A549 (cell line): Measurements from ENCODE around the gene B3GNT7. TPM values are rescaled to one million over a fixed set of nuclear protein-coding genes. Genes with fewer than 3 reads are reported as not detected.

ENCODE experiments used
- ATAC-seq, 2 experiments: fragments of 200-7000 bp in 1 of 2; fragments of >200 bp in 1 of 2; cut with Nextera tagmentation in 1 of 2; cut with Tn5 transposase in 1 of 2; 3 replicates each; pipeline versions ENCODE4 v1.8.0 to v1.9.1; 2018 to 2020; ENCODE audit warnings: mild to moderate bottlenecking in 1 of 2, moderate library complexity in 1 of 2
- CTCF ChIA-PET: fragments of 300-600 bp; sonication (Branson Sonifier 250); formaldehyde crosslinking; extraction: SDS; loops from one replicate; lab custom pipeline; 2021; ENCODE audit warnings: antibody characterized with exemption, inconsistent platforms; lab: Yijun Ruan, JAX
- POLR2A ChIA-PET: fragments of 350-600 bp; formaldehyde crosslinking; extraction: SDS; loops from one replicate; lab custom pipeline; 2021; ENCODE audit warnings: antibody characterized with exemption, inconsistent platforms; lab: Yijun Ruan, JAX
- DNase-seq, 2 experiments: peaks; one replicate each; pipeline versions ENCODE4 v3.0.0 to v3.0.0-alpha.2; 2011 to 2016; ENCODE audit warnings: low read depth in 1 of 2, low spot score in 1 of 2
- FAIRE-seq: peaks from 2 replicates; lab custom pipeline; 2011; peaks lifted over from hg19 to GRCh38; lab: Jason Lieb, UNC
- H3K27ac ChIP-seq, 2 experiments: fragments of >200 bp; sonication (Bioruptor Twin); formaldehyde crosslinking; 3 replicates each; pipeline ENCODE4 v1.5.1; 2016 to 2017
- H3K4me1 ChIP-seq: fragments of >200 bp; sonication (Bioruptor Twin); formaldehyde crosslinking; 3 replicates; pipeline ENCODE4 v1.6.1; 2016
- H3K4me2 ChIP-seq: fragments of >200 bp; sonication (Bioruptor Twin); formaldehyde crosslinking; 3 replicates; pipeline ENCODE4 v1.6.1; 2016
- H3K4me3 ChIP-seq: fragments of >200 bp; sonication (Bioruptor Twin); formaldehyde crosslinking; 3 replicates; pipeline ENCODE4 v1.5.1; 2016
- H3K9me3 ChIP-seq: fragments of >200 bp; sonication (Bioruptor Twin); formaldehyde crosslinking; 3 replicates; pipeline ENCODE4 v1.6.1; 2016
- ATOH8 ChIP-seq: fragments of 250-450 bp; sonication (Bioruptor Pico); IDR thresholded peaks from 2 replicates; pipeline ENCODE4 v1.5.0; 2020; ENCODE audit warnings: low read depth, mild to moderate bottlenecking, moderate library complexity
- CHD4 ChIP-seq: fragments of 200-600 bp; sonication (generic); IDR thresholded peaks from 2 replicates; pipeline ENCODE4 v1.6.1; 2016; ENCODE audit warnings: antibody characterized with exemption, mild to moderate bottlenecking, borderline replicate concordance
- EHF ChIP-seq: fragments of 250-450 bp; sonication (Bioruptor Pico); IDR thresholded peaks from 2 replicates; pipeline ENCODE4 v1.5.0; 2020; ENCODE audit warnings: mild to moderate bottlenecking
- EHMT2 ChIP-seq: fragments of 200-600 bp; sonication (generic); IDR thresholded peaks from 2 replicates; pipeline ENCODE4 v1.6.1; 2016; ENCODE audit warnings: antibody characterized with exemption, low read depth, mild to moderate bottlenecking, moderate library complexity
- FOSB ChIP-seq: fragments of 250-450 bp; sonication (Bioruptor Pico); IDR thresholded peaks from 2 replicates; pipeline ENCODE4 v1.5.0; 2020; ENCODE audit warnings: mild to moderate bottlenecking, moderate library complexity
- FOSL2 ChIP-seq, 2 experiments: fragments of 450-650 bp in 1 of 2; fragments of >200 bp in 1 of 2; sonication (Bioruptor Twin) in 1 of 2; formaldehyde crosslinking; IDR thresholded peaks; 2 replicates each; pipeline versions ENCODE4 v1.5.0 to v1.6.1; 2016 to 2020; ENCODE audit warnings: mild to moderate bottlenecking in 1 of 2, moderate library complexity in 1 of 2
- GATA3 ChIP-seq: IDR thresholded peaks from 2 replicates; pipeline ENCODE4 v1.6.1; 2012; ENCODE audit warnings: borderline replicate concordance
- HDAC2 ChIP-seq: fragments of 200-600 bp; sonication (generic); IDR thresholded peaks from 2 replicates; pipeline ENCODE4 v1.6.1; 2016
- HEYL ChIP-seq: fragments of 250-450 bp; sonication (Bioruptor Pico); IDR thresholded peaks from 2 replicates; pipeline ENCODE4 v1.8.0; 2021; ENCODE audit warnings: mild to moderate bottlenecking, moderate library complexity
- HOXB13 ChIP-seq: fragments of 250-450 bp; sonication (Bioruptor Pico); IDR thresholded peaks from 2 replicates; pipeline ENCODE4 v1.5.0; 2020; ENCODE audit warnings: low read depth, mild to moderate bottlenecking, moderate library complexity
- KDM5A ChIP-seq: fragments of 200-600 bp; sonication (generic); IDR thresholded peaks from 2 replicates; pipeline ENCODE4 v1.6.1; 2016; ENCODE audit warnings: antibody characterized with exemption, mild to moderate bottlenecking
- NR3C1 ChIP-seq: fragments of >200 bp; sonication (Bioruptor Twin); formaldehyde crosslinking; IDR thresholded peaks from 3 replicates; pipeline ENCODE4 v1.6.1; 2017
- POLR2A ChIP-seq: IDR thresholded peaks from 2 replicates; pipeline ENCODE4 v1.6.1; 2012; ENCODE audit warnings: mild to moderate bottlenecking, low read length
- RAD21 ChIP-seq, 2 experiments: fragments of >200 bp in 1 of 2; sonication (Bioruptor Twin) in 1 of 2; formaldehyde crosslinking in 1 of 2; IDR thresholded peaks in 1 of 2; conservative IDR thresholded peaks in 1 of 2; 2 replicates in 1 of 2; 3 replicates in 1 of 2; pipeline ENCODE4 v1.6.1; 2012 to 2018; ENCODE audit warnings: inconsistent platforms in 1 of 2
- RARB ChIP-seq: fragments of 250-450 bp; sonication (Bioruptor Pico); IDR thresholded peaks from 2 replicates; pipeline ENCODE4 v1.8.0; 2021; ENCODE audit warnings: mild to moderate bottlenecking, moderate library complexity
- REST ChIP-seq: fragments of 200-600 bp; sonication (generic); IDR thresholded peaks from 2 replicates; pipeline ENCODE4 v1.6.1; 2016; ENCODE audit warnings: antibody characterized with exemption, mild to moderate bottlenecking, moderate library complexity
- RFX5 ChIP-seq: fragments of 450-650 bp; IDR thresholded peaks from 2 replicates; pipeline ENCODE4 v1.7.1; 2014; ENCODE audit warnings: antibody characterized with exemption, mild to moderate bottlenecking, moderate library complexity
- SMC3 ChIP-seq: fragments of >200 bp; sonication (Bioruptor Twin); formaldehyde crosslinking; IDR thresholded peaks from 3 replicates; pipeline ENCODE4 v1.6.1; 2018; ENCODE audit warnings: inconsistent platforms
- SREBF2 ChIP-seq: fragments of 450-650 bp; IDR thresholded peaks from 2 replicates; pipeline ENCODE4 v1.6.1; 2014; ENCODE audit warnings: mild to moderate bottlenecking, moderate library complexity
- TP53 ChIP-seq: fragments of 250-450 bp; sonication (Bioruptor Pico); IDR thresholded peaks from 2 replicates; pipeline ENCODE4 v1.5.0; 2021; ENCODE audit warnings: mild to moderate bottlenecking, moderate library complexity
- ZC3H11A ChIP-seq: fragments of 450-650 bp; IDR thresholded peaks from 2 replicates; pipeline ENCODE4 v1.6.1; 2014; ENCODE audit warnings: antibody characterized with exemption, mild to moderate bottlenecking
- ZFP36 ChIP-seq: fragments of 450-650 bp; IDR thresholded peaks from 2 replicates; pipeline ENCODE4 v1.6.1; 2014; ENCODE audit warnings: borderline replicate concordance; ENCODE audit not compliant: partially characterized antibody
- WGBS: methylation state at CpG from one replicate; pipeline ENCODE4 v1.1.6; 2017; ENCODE audit errors: missing lambda C conversion rate; 5-methylcytosine and 5-hydroxymethylcytosine counted together
- polyA plus RNA-seq, 4 experiments: library from polyadenylated mRNA; depleted of rRNA in 3 of 4; stranded (reverse); fragments of >200 nt; fragmentation: RNase III in 1 of 4; extraction: RNeasy Plus Mini Kit Qiagen cat#74134 plus additional on column Dnase treatment in 1 of 4; gene quantifications; 2 replicates in 3 of 4; 3 replicates in 1 of 4; pipeline ENCODE4 v1.2.3, GENCODE V29; 2011 to 2017

B3GNT7 gene
- polyA plus RNA-seq, 2 of the 4 experiments (the other 2 are of a cell fraction): 0.48 to 0.96 TPM

GRCh38 chr2:231380307-231380706 lies 15.2 kb upstream of the B3GNT7 start:
- CTCF ChIA-PET: no interaction called here
- TF ChIP-seq FOSL2 (IDR thresholded peaks at IDR 0.05) (no peak), FOSL2 (CRISPR knock-in tag; IDR thresholded peaks at IDR 0.05) (no peak), RFX5 (no peak), RAD21 (conservative IDR thresholded peaks at IDR 0.05 in 1 of 2, IDR thresholded peaks at IDR 0.05 in 1 of 2) (no peak), RARB (CRISPR knock-in tag) (no peak), HEYL (CRISPR knock-in tag) (no peak), ZFP36 (no peak), REST (no peak), KDM5A (no peak), FOSB (no peak), CHD4 (no peak), TP53 (CRISPR knock-in tag) (no peak), SMC3 (no peak), SREBF2 (no peak), ATOH8 (no peak), EHMT2 (no peak), NR3C1 (no peak)
- H3K4me2 ChIP-seq: no peak overlapping the region
- no peak for DNase-seq
- ATAC-seq: 0 out of 6 replicates have a peak, but pooled peaks of 1 of the 2 experiments have one; percentile 4
- peaks cover 21% of the 10 kb centered on the region for H3K4me1 ChIP-seq
- no peak overlapping the region for H3K4me3 ChIP-seq
- peaks cover 6% of the 10 kb centered on the region; the same call in 1 of the 3 replicates for H3K9me3 ChIP-seq
- WGBS: 94% methylated on average over 10 of the region's 10 CpGs
- FAIRE-seq: no peak
- no peak overlapping the region; a peak in 2 of 6 replicates for H3K27ac ChIP-seq
- POLR2A ChIA-PET: no interaction called here

- ChIA-PET POLR2A (no interaction called here), CTCF (no interaction called here)
- Histone ChIP-seq H3K4me3 (no peak overlapping the region), H3K4me1 (peaks cover 21% of the 10 kb centered on the region), H3K27ac (no peak overlapping the region), H3K9me3 (peaks cover 6% of the 10 kb centered on the region; the same call in 1 of the 3 replicates), H3K4me2 (no peak overlapping the region)
- FAIRE-seq (no peak), ATAC-seq (no peak), DNase-seq (no peak)
- 89% methylated on average over 5 of the region's 5 CpGs for WGBS
- no peak for TF ChIP-seq HOXB13
- TF ChIP-seq HDAC2: no peak
- TF ChIP-seq GATA3: no peak
- TF ChIP-seq CHD4: no peak
- no peak for TF ChIP-seq ZC3H11A
- TF ChIP-seq FOSL2 (IDR thresholded peaks at IDR 0.05): no peak
- TF ChIP-seq FOSL2 (CRISPR knock-in tag; IDR thresholded peaks at IDR 0.05): no peak
- no peak for TF ChIP-seq POLR2A
- TF ChIP-seq EHF (CRISPR knock-in tag): no peak
- TF ChIP-seq, all 56 proteins: peak for 0
Measured at GRCh38 chr2:231380991-231381847, 14.3 kb upstream of the B3GNT7 start.
